Stomach (tissue), 19 donors: ENCODE data around the gene DNAJC22. TPM values are rescaled to one million over a fixed set of nuclear protein-coding genes. Genes with fewer than 3 reads are reported as not detected.

Source experiments
- DNase-seq, 2 donors: peaks; one replicate each; pipeline versions ENCODE4 v3.0.0 to v3.0.0-alpha.2; 2013 to 2019
- H3K27ac ChIP-seq, 5 donors: fragments of 200-600 bp in 4 of 5; sonication (generic) in 4 of 5; one replicate each; pipeline ENCODE4 v1.5.1; 2013 to 2019; ENCODE audit warnings: mild to moderate bottlenecking in 1 of 5, moderate library complexity in 1 of 5
- H3K27me3 ChIP-seq, 3 donors: fragments of 200-600 bp; sonication (generic); one replicate each; pipeline ENCODE4 v1.5.1; 2017 to 2019; ENCODE audit warnings: mixed run types in 1 of 3
- H3K36me3 ChIP-seq, 4 donors: fragments of 200-600 bp; sonication (generic); 1 replicate in 3 of 4; 2 replicates in 1 of 4; pipeline ENCODE4 v1.5.1; 2016 to 2019
- H3K4me1 ChIP-seq, 4 donors: fragments of 200-600 bp; sonication (generic); one replicate each; pipeline ENCODE4 v1.5.1; 2016 to 2019
- H3K4me3 ChIP-seq, 4 donors: fragments of 200-600 bp; sonication (generic) in 3 of 4; one replicate each; pipeline ENCODE4 v1.5.1; 2016 to 2019; ENCODE audit warnings: mild to moderate bottlenecking in 1 of 4
- H3K9me3 ChIP-seq, 4 donors: fragments of 200-600 bp; sonication (generic); one replicate each; pipeline ENCODE4 v1.5.1; 2016 to 2019
- CTCF ChIP-seq, 7 experiments: fragments of 450-650 bp in 4 of 7; fragments of 200-600 bp in 3 of 7; sonication (generic) in 3 of 7; IDR thresholded peaks; one replicate each; pipeline ENCODE4 v1.5.1; 2016 to 2019; ENCODE audit warnings: antibody characterized with exemption in 7 of 7, control low read depth in 2 of 7, mild to moderate bottlenecking in 1 of 7
- EP300 ChIP-seq: sonication (generic); formaldehyde crosslinking; IDR thresholded peaks from one replicate; pipeline ENCODE4 v1.6.1; 2017; ENCODE audit warnings: antibody characterized with exemption
- POLR2A ChIP-seq, 4 donors: fragments of 450-650 bp; IDR thresholded peaks; one replicate each; pipeline ENCODE4 v1.6.1; 2016; ENCODE audit warnings: antibody characterized with exemption in 4 of 4, control low read depth in 2 of 4, mild to moderate bottlenecking in 1 of 4, moderate library complexity in 1 of 4
- POLR2AphosphoS5 ChIP-seq, 3 donors: sonication (generic); formaldehyde crosslinking; IDR thresholded peaks; one replicate each; pipeline ENCODE4 v1.6.1; 2016; ENCODE audit warnings: antibody characterized with exemption in 3 of 3
- WGBS, 5 donors: extraction: QIAGEN DNeasy Blood & Tissue Kit in 3 of 5; methylation state at CpG; one replicate each; pipeline versions ENCODE4 v1.1.5 to v1.1.7; 2013 to 2018; 5-methylcytosine and 5-hydroxymethylcytosine counted together
- intact Hi-C: fragments of 100-400 bp; cut with DNase I; formaldehyde crosslinking; loops from one replicate; pipeline ENCODE4 v1.15.1; 2023; ENCODE audit warnings: low total_unique reads
- long read RNA-seq, 10 donors: transcript quantifications; one replicate each; lab custom pipeline, GENCODE V29; 2026
- polyA plus RNA-seq, 3 donors: library from polyadenylated mRNA; stranded (reverse); fragments of 200-250 nt; gene quantifications; one replicate each; pipeline ENCODE4 v1.2.3, GENCODE V29; 2013
- total RNA-seq, 5 donors: library from RNA; depleted of rRNA; stranded (reverse); fragments of >200 nt; gene quantifications; one replicate each; pipeline versions ENCODE4 v1.1.0 to v1.2.3, GENCODE V29; 2014 to 2016
- donor health status: healthy with polysubstance abuse.
- donor health status: Bipolar disorder and iron deficiency.
- donor health status: healthy.

The DNAJC22 gene
- total RNA-seq (10 to 100 TPM in 2 of 5 donors, 1 to 10 TPM in 2, not detected in 1; 3.1 to 54.7 (median 13.9) TPM), polyA plus RNA-seq (1 to 10 TPM; 1.5 to 1.6 (median 1.5) TPM)
- long read RNA-seq, donor 1, result 0 reads
- long read RNA-seq, donor 2, result 0 reads
- long read RNA-seq, donor 3, result 0 reads
- long read RNA-seq, donor 4, result 0 reads
- long read RNA-seq, donor 5, result 0 reads
- long read RNA-seq, donor 6, partial matches to known transcripts, result 10 of 10 reads
- long read RNA-seq, donor 6, other reads (novel, unspliced or antisense), result 0 of 10 reads
- long read RNA-seq, donor 7, result 0 reads
- long read RNA-seq, donor 8, result 0 reads
- long read RNA-seq, donor 9, partial matches to known transcripts, result 0 of 1 reads
- long read RNA-seq, donor 9, other reads (novel, unspliced or antisense), result 0 of 1 reads
- long read RNA-seq, donor 10, result 0 reads

- H3K36me3 ChIP-seq, result peaks cover 0 to 4% (median 0%) of the 10 kb centered on the region in 4 donors
- TF ChIP-seq POLR2A (IDR thresholded peaks at IDR 0.05), result no peak
- no peak for TF ChIP-seq EP300
- TF ChIP-seq POLR2AphosphoS5 (IDR thresholded peaks at IDR 0.05), result no peak
- TF ChIP-seq CTCF (IDR thresholded peaks at IDR 0.05), result no peak
- H3K4me1 ChIP-seq, result peaks cover 62 to 72% (median 68%) of the 10 kb centered on the region in 4 donors
- WGBS, 5 donors, result 1 to 5% (median 2%) methylated on average over 19 to 47 of the region's 47 CpGs
- peak; percentile 33 to 60 for DNase-seq
- no peaks in the 10 kb centered on the region for H3K9me3 ChIP-seq
- peaks cover 10 to 97% (median 51%) of the 10 kb centered on the region in 3 donors for H3K27me3 ChIP-seq
- H3K27ac ChIP-seq, result peak within 1 kb of the TSS in 2 of 5 donors; percentile 8 to 38
- intact Hi-C loops, result no loop called here
- H3K4me3 ChIP-seq, result peak within 1 kb of the TSS; percentile 34 to 60 (median 41)
These were observed at the start of gene DNAJC22 for GRCh38 chr12:49346659-49347310. Gene DNAJC22, plus strand, starts transcription at chr12:49346888. Its CDS starts 1,985 bp downstream, at chr12:49348873.

GRCh38 chr12:49297695-49298060, 49.0 kb upstream of the DNAJC22 start:
- no peak for DNase-seq
- Histone ChIP-seq H3K4me3 (peak overlapping the region in 3 of 4 donors; percentile 18 to 47 (median 33)), H3K36me3 (no peaks in the 10 kb centered on the region), H3K4me1 (peaks cover 28 to 50% (median 41%) of the 10 kb centered on the region in 4 donors), H3K27me3 (peaks cover 32 to 98% (median 46%) of the 10 kb centered on the region in 3 donors), H3K27ac (no peak overlapping the region), H3K9me3 (no peaks in the 10 kb centered on the region)
- intact Hi-C loops, result no loop called here
- 18 to 26% (median 25%) methylated on average over 8 of the region's 8 CpGs for WGBS, 5 donors
- TF ChIP-seq POLR2AphosphoS5 (IDR thresholded peaks at IDR 0.05) (no peak), POLR2A (IDR thresholded peaks at IDR 0.05) (no peak), CTCF (IDR thresholded peaks at IDR 0.05) (no peak), EP300 (no peak)

GRCh38 chr12:49298160-49298559, 48.5 kb upstream of the DNAJC22 start:
- H3K4me1 ChIP-seq, result peaks cover 25 to 45% (median 36%) of the 10 kb centered on the region in 4 donors
- 37 to 54% (median 44%) methylated on average over 6 of the region's 6 CpGs for WGBS, 5 donors
- peaks cover 32 to 99% (median 46%) of the 10 kb centered on the region in 3 donors for H3K27me3 ChIP-seq
- no peak for DNase-seq
- no peak overlapping the region for H3K4me3 ChIP-seq
- no peak overlapping the region for H3K27ac ChIP-seq
- no peaks in the 10 kb centered on the region for H3K36me3 ChIP-seq
- H3K9me3 ChIP-seq, result no peaks in the 10 kb centered on the region
- intact Hi-C loops, result no loop called here
- TF ChIP-seq POLR2AphosphoS5 (IDR thresholded peaks at IDR 0.05) (no peak), POLR2A (IDR thresholded peaks at IDR 0.05) (no peak), EP300 (no peak), CTCF (IDR thresholded peaks at IDR 0.05) (no peak)

GRCh38 chr12:49301760-49302159, 44.9 kb upstream of the DNAJC22 start:
- Histone ChIP-seq H3K4me3 (no peak overlapping the region), H3K9me3 (no peaks in the 10 kb centered on the region), H3K27ac (no peak overlapping the region), H3K27me3 (peaks cover 15 to 74% (median 25%) of the 10 kb centered on the region in 3 donors), H3K36me3 (no peaks in the 10 kb centered on the region), H3K4me1 (peaks cover 10 to 13% (median 12%) of the 10 kb centered on the region in 4 donors)
- DNase-seq, result no peak
- TF ChIP-seq EP300 (no peak), CTCF (IDR thresholded peaks at IDR 0.05) (no peak)
- intact Hi-C loops, result no loop called here
- 62 to 69% (median 65%) methylated on average over 4 of the region's 4 CpGs for WGBS, 5 donors
